Measurements from ENCODE around the gene LRRC4B. TPM values are rescaled to one million over a fixed set of nuclear protein-coding genes. Genes with fewer than 3 reads are reported as not detected.

Gene LRRC4B
- total RNA-seq, 1 donor from 2014 or later = 3.9 TPM

DNA sequence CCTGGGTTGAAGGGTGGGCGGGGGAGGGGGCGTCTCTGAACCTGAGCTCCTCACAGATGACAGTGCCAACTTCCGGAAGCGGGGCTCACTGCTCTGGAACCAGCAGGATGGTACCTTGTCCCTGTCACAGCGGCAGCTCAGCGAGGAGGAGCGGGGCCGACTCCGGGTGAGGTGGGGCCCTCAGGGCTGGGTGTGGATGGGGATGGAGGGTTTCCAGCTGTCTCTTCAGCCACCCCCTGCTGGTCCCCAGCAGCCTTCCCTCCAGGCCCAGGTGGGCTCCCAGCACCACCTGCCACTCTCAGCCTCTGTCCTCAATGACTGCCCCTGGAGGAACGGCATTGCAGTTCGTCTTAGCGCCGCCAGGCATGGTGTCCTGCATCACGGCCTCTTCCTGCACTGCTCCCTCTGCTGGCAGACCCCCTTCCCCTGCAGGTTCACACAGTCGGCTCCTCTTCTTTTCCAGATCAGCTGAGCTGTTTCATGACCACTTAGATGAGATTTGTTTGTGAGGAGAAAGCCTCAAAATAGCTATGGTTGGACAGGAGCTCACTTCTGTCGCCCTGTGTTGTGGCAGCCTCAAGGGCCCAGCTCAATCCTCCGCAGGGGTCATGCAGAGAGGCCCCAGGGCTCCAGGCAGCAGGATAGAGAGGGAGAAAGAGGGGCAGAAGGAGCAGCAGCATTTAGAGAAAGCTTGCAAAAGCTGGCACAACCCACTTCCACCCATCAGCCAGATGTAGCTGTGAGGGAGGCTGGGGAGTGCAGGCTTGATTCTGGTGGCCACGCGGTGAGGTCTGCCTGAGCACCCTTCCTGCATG lies 89.1 kb downstream of the LRRC4B start:
- H3K9me3 ChIP-seq = no peaks in the 10 kb centered on the region
- peak; percentile 28 for TF ChIP-seq CTCF (IDR thresholded peaks at IDR 0.05)
- H3K27ac ChIP-seq = no peak overlapping the region
- H3K4me1 ChIP-seq = peaks cover 15% of the 10 kb centered on the region
- H3K4me3 ChIP-seq = no peak overlapping the region
- intact Hi-C loops (cut with DNase I) = no loop called here
- no peaks in the 10 kb centered on the region for H3K27me3 ChIP-seq (ENCODE audit: low read depth)
- peaks cover 53% of the 10 kb centered on the region for H3K36me3 ChIP-seq
- ATAC-seq (no peak), DNase-seq (no peak)

- Histone ChIP-seq H3K27me3 (ENCODE audit: low read depth) (no peaks in the 10 kb centered on the region), H3K4me1 (peaks cover 15% of the 10 kb centered on the region), H3K9me3 (no peaks in the 10 kb centered on the region), H3K27ac (no peak overlapping the region), H3K36me3 (peaks cover 41% of the 10 kb centered on the region), H3K4me3 (peak overlapping the region; percentile 90)
- ATAC-seq (no peak), DNase-seq (no peak)
- intact Hi-C loops (cut with DNase I) = no loop called here
- no peak for TF ChIP-seq CTCF (IDR thresholded peaks at IDR 0.05)
Observed at GRCh38 chr19:50477751-50478515, 90.3 kb downstream of the LRRC4B start.

- ATAC-seq (no peak), DNase-seq (no peak)
- H3K36me3 ChIP-seq = peaks cover 32% of the 10 kb centered on the region
- intact Hi-C loops (cut with DNase I) = no loop called here
- H3K27ac ChIP-seq = peak overlapping the region; percentile 87
- peaks cover 15% of the 10 kb centered on the region for H3K4me1 ChIP-seq
- no peak for TF ChIP-seq CTCF (IDR thresholded peaks at IDR 0.05)
- no peaks in the 10 kb centered on the region for H3K27me3 ChIP-seq (ENCODE audit: low read depth)
- H3K4me3 ChIP-seq = peak overlapping the region; percentile 90
- no peaks in the 10 kb centered on the region for H3K9me3 ChIP-seq
Observed at GRCh38 chr19:50476907-50477238, 91.4 kb downstream of the LRRC4B start.

GRCh38 chr19:50476224-50476906 lies 91.9 kb downstream of the LRRC4B start, which contains the start of the genes EMC10 and GARIN5A:
EMC10 (plus strand) TSS chr19:50476507; CDS start chr19:50476545, 38 bp downstream.
GARIN5A (minus strand) TSS chr19:50476848; CDS start chr19:50476388, 460 bp downstream.
- intact Hi-C loops (cut with DNase I) = no loop called here
- H3K27me3 ChIP-seq (ENCODE audit: low read depth) = no peaks in the 10 kb centered on the region
- no peaks in the 10 kb centered on the region for H3K9me3 ChIP-seq
- peak within 1 kb of the TSS; percentile 90 for H3K4me3 ChIP-seq
- no peak for TF ChIP-seq CTCF (IDR thresholded peaks at IDR 0.05)
- H3K4me1 ChIP-seq = peaks cover 15% of the 10 kb centered on the region
- DNase-seq = peak; percentile 94
- peak within 1 kb of the TSS; percentile 87 for H3K27ac ChIP-seq
- peaks cover 27% of the 10 kb centered on the region for H3K36me3 ChIP-seq
- ATAC-seq = peak; percentile 97 to 98

DNA sequence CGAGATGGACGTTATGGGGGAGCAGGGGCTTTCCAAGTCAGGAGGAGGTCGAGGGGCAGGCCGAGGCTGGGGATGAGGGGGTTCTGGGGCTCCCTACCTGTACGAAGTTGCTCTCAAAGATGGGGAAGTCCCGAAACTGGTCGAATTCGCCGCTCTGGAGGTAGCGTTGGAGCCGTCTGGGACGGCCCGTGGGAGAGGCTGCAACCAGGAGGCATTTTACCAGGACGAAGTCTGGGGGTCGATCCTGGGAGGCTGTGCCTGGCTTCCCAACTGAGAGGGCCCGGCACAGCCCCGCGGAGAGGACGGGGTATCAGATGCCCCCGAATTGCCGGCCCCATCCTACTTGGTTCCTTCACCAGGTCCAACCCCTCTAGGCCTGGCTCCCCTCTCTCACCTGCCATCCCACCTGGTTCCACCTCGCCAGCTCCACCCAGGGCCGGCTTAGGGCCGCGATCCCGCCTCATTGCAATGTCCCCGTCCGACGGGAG lies 92.5 kb downstream of the LRRC4B start:
- Histone ChIP-seq H3K27ac (peak overlapping the region; percentile 39), H3K27me3 (ENCODE audit: low read depth) (no peaks in the 10 kb centered on the region), H3K4me3 (peak overlapping the region; percentile 90), H3K9me3 (no peaks in the 10 kb centered on the region), H3K36me3 (peaks cover 21% of the 10 kb centered on the region), H3K4me1 (peaks cover 15% of the 10 kb centered on the region)
- intact Hi-C loops (cut with DNase I) = no loop called here
- DNase-seq = peak; percentile 63
- no peak for TF ChIP-seq CTCF (IDR thresholded peaks at IDR 0.05)
- ATAC-seq = no peak

All from lower lobe of right lung (tissue), 2 donors.